Rectal smooth muscle tissue (tissue), 1 donor: ENCODE measurements around the gene LRCH3.

Experiments used
- H3K27ac ChIP-seq: one replicate; pipeline ENCODE4 v1.7.0; 2013; ENCODE audit warnings: low read depth, low read length, inconsistent platforms
- H3K27me3 ChIP-seq: one replicate; pipeline ENCODE4 v1.7.0; 2013; ENCODE audit warnings: low read length; ENCODE audit not compliant: control insufficient read depth, insufficient read depth
- H3K36me3 ChIP-seq: one replicate; pipeline ENCODE4 v1.7.0; 2013; ENCODE audit warnings: low read length; ENCODE audit not compliant: control insufficient read depth, insufficient read depth
- H3K4me1 ChIP-seq: one replicate; pipeline ENCODE4 v1.7.0; 2013; ENCODE audit warnings: low read length; ENCODE audit not compliant: control insufficient read depth, insufficient read depth
- H3K4me3 ChIP-seq: one replicate; pipeline ENCODE4 v1.7.0; 2013; ENCODE audit warnings: low read length
- H3K9ac ChIP-seq: one replicate; pipeline ENCODE4 v1.7.0; 2013; ENCODE audit warnings: low read length

The LRCH3 gene

GRCh38 chr3:197820550-197821335 lies 29.7 kb downstream of the LRCH3 start:
- Histone ChIP-seq H3K36me3 (peaks cover 3% of the 10 kb centered on the region), H3K27ac (no peak overlapping the region), H3K4me1 (no peaks in the 10 kb centered on the region), H3K4me3 (no peak overlapping the region), H3K9ac (no peak overlapping the region), H3K27me3 (no peaks in the 10 kb centered on the region)

GRCh38 chr3:197829397-197830045 lies 38.5 kb downstream of the LRCH3 start:
- Histone ChIP-seq H3K27ac (no peak overlapping the region), H3K9ac (no peak overlapping the region), H3K27me3 (no peaks in the 10 kb centered on the region), H3K36me3 (peaks cover 19% of the 10 kb centered on the region), H3K4me3 (no peak overlapping the region), H3K4me1 (no peaks in the 10 kb centered on the region)

DNA sequence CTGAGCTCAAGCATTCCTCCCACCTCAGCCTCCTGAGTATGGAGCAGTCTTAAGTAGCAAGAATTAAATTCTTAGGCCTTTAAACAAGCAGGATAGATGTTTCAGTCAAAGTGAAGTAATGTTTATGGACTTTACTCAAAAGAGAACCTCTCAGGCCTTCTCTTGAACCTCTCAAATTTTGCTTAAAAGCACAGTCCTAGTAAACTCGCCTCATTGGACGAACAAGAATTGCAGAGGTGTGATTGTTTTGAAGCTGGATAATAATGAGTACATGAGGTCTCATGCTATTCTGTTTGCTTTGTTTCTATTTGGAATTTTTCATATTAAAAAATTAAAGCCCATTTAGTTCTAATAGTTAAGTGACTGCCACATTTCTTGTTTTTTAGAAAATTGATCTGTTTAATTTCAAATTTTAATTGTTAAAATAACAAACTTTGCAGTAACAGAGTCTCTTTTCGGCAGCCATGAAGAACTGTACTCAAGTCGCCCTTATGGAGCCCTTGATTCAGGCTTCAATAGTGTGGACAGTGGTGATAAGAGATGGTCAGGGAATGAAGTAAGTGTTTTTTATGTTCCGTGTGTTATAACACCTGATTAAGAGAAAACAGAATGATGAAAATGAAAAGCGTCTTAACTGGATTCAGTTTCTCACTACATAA lies 39.4 kb downstream of the LRCH3 start:
- Histone ChIP-seq H3K27me3 (no peaks in the 10 kb centered on the region), H3K9ac (no peak overlapping the region), H3K4me3 (no peak overlapping the region), H3K36me3 (peaks cover 19% of the 10 kb centered on the region), H3K27ac (no peak overlapping the region), H3K4me1 (no peaks in the 10 kb centered on the region)

- H3K9ac ChIP-seq = no peak overlapping the region
- H3K27ac ChIP-seq = no peak overlapping the region
- H3K36me3 ChIP-seq = peaks cover 19% of the 10 kb centered on the region
- no peaks in the 10 kb centered on the region for H3K27me3 ChIP-seq
- H3K4me3 ChIP-seq = no peak overlapping the region
- H3K4me1 ChIP-seq = no peaks in the 10 kb centered on the region
These were observed 39.9 kb downstream of the LRCH3 start for GRCh38 chr3:197830967-197831313.

DNA sequence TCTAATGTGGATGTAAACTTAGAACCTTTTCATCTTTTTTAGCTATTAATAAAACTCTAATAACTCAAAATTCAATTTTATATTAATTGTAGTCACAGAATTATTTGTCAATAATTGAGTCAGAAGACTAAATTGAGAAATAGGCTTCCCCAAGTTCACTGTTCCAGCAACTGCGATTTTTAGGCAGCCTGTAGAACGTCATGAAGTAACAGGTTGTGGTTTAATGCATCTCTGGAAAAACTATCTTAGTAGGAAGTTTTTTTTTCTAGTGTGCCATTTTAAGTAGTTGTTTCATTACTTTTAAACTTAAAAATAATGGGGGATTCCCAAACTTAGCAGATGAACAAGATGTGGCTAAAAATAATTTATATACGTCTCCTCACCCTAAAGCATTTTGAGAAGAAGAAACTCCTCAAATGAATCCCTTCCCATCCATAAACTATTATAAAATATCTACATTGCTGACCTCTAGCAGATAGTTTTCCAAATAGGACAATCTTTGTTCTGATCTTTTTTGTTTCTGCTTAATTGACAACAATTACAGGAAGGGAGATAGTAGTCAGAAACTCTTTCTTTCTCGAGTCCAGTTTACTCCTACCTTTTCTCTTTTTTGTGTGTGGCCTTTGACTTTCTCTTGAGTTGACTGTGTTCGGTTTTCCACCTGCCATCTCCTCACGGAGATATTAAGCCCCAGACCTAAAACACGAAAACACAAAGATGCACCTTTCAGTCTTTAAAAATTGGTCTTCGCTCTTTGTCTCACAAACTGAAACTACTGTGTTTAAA lies 43.1 kb downstream of the LRCH3 start:
- no peaks in the 10 kb centered on the region for H3K4me1 ChIP-seq

GRCh38 chr3:197835509-197835908 lies 44.5 kb downstream of the LRCH3 start:
- Histone ChIP-seq H3K27me3 (no peaks in the 10 kb centered on the region), H3K4me3 (no peak overlapping the region), H3K4me1 (no peaks in the 10 kb centered on the region), H3K36me3 (peaks cover 11% of the 10 kb centered on the region), H3K27ac (no peak overlapping the region), H3K9ac (no peak overlapping the region)

More for the DNA sequence above, 43.1 kb downstream of the LRCH3 start:
- Histone ChIP-seq H3K36me3 (peaks cover 13% of the 10 kb centered on the region), H3K27me3 (no peaks in the 10 kb centered on the region), H3K4me3 (no peak overlapping the region), H3K9ac (no peak overlapping the region), H3K27ac (no peak overlapping the region)

DNA sequence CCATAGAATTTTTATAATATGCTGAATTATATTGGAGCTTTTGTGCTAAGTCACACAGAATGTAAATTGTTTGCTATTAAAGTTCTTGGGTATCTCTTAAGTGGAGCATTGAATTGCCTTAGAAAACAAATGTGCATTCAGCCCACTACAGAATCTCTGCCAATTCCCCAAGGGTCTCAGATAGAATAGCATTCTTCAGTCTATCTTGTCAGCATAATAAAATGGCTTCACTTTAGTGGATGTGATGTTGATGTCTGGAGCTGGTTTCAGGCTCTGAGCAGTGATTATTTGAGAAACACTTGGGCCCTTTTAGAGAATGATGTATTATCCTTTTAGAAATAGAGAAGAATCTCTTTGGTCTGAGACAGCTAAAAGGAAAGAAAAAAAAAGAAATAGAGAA lies 45.2 kb downstream of the LRCH3 start:
- H3K36me3 ChIP-seq = peaks cover 10% of the 10 kb centered on the region
- no peaks in the 10 kb centered on the region for H3K27me3 ChIP-seq
- H3K27ac ChIP-seq = no peak overlapping the region
- H3K9ac ChIP-seq = no peak overlapping the region
- H3K4me3 ChIP-seq = no peak overlapping the region
- no peaks in the 10 kb centered on the region for H3K4me1 ChIP-seq

DNA sequence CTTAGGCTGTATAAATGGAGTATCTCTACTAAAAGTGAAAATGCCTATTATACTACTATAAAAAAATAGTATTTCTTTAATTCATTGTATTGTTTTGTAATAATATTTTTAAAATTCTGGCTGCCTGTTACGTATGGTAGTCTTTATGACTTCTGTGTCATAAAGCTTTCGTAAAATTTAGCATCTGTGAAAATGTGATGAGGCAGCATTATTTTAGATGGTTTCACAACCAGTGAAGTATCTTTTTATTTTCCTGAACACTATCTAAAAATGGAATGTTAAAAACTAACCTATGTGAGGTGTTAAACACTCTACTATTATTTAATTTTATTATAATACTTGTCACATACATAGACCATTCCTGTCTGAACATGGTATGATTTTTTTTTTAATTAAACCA lies 46.2 kb downstream of the LRCH3 start:
- no peak overlapping the region for H3K27ac ChIP-seq
- H3K4me3 ChIP-seq = no peak overlapping the region
- no peaks in the 10 kb centered on the region for H3K27me3 ChIP-seq
- no peak overlapping the region for H3K9ac ChIP-seq
- H3K36me3 ChIP-seq = peaks cover 12% of the 10 kb centered on the region
- no peaks in the 10 kb centered on the region for H3K4me1 ChIP-seq

DNA sequence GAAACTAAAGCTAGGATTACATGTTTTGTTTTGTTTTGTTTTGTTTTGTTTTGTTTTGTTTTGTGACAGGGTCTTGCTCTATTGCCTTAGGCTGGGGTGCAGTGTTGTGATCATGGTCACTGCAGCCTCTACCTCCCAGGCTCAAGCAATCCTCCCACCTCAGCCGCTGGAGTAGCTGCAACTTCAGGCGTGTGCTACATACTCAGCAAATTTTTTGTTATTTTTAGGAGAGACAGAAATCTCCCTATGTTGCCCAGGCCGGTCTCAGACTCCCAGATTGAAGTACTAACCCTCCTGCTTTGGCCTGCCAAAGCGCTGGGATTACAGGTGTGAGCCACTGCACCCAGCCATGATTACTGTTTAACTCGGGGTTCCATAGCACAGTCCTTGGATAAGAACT lies 50.7 kb downstream of the LRCH3 start:
- H3K27ac ChIP-seq = no peak overlapping the region
- no peak overlapping the region for H3K4me3 ChIP-seq
- H3K36me3 ChIP-seq = peaks cover 17% of the 10 kb centered on the region

GRCh38 chr3:197846491-197846890 lies 55.4 kb downstream of the LRCH3 start:
- Histone ChIP-seq H3K36me3 (peaks cover 14% of the 10 kb centered on the region), H3K27ac (no peak overlapping the region), H3K27me3 (no peaks in the 10 kb centered on the region), H3K9ac (no peak overlapping the region), H3K4me3 (no peak overlapping the region), H3K4me1 (peaks cover 2% of the 10 kb centered on the region)

More for the DNA sequence above, 50.7 kb downstream of the LRCH3 start:
- Histone ChIP-seq H3K27me3 (no peaks in the 10 kb centered on the region), H3K9ac (no peak overlapping the region), H3K4me1 (no peaks in the 10 kb centered on the region)

- Histone ChIP-seq H3K27me3 (no peaks in the 10 kb centered on the region), H3K27ac (peak overlapping the region; percentile 68), H3K4me3 (peak overlapping the region; percentile 52), H3K9ac (no peak overlapping the region), H3K36me3 (peaks cover 10% of the 10 kb centered on the region), H3K4me1 (peaks cover 2% of the 10 kb centered on the region)
These were observed 56.9 kb downstream of the LRCH3 start for GRCh38 chr3:197847866-197848401.
